PFSK-1 (cell line): ENCODE results near the gene ARID4A.

ENCODE experiments used
- POLR2AphosphoS5 ChIP-seq: IDR thresholded peaks from 2 replicates; pipeline ENCODE4 v1.6.1; 2012; ENCODE audit warnings: low read depth, mild to moderate bottlenecking, control low read depth, low read length, moderate library complexity
- SIN3A ChIP-seq: IDR thresholded peaks from 2 replicates; pipeline ENCODE4 v1.6.1; 2012; ENCODE audit warnings: mild to moderate bottlenecking, low read length, moderate library complexity, borderline replicate concordance; ENCODE audit not compliant: insufficient read depth
- TAF1 ChIP-seq: IDR thresholded peaks from 2 replicates; pipeline ENCODE4 v1.6.1; 2012; ENCODE audit warnings: low read length, control low read depth, borderline replicate concordance; ENCODE audit not compliant: insufficient read depth
- TF ChIP-seq, protein P1 (sequence below), 2 experiments: IDR thresholded peaks; 2 replicates each; pipeline versions ENCODE4 v1.6.1 to v1.8.0; 2011 to 2012; ENCODE audit warnings: low read depth in 2 of 2, low read length in 2 of 2, control low read depth in 1 of 2, inconsistent platforms in 1 of 2, mild to moderate bottlenecking in 1 of 2, moderate library complexity in 1 of 2; ENCODE audit not compliant: insufficient read depth in 1 of 2

DNA sequence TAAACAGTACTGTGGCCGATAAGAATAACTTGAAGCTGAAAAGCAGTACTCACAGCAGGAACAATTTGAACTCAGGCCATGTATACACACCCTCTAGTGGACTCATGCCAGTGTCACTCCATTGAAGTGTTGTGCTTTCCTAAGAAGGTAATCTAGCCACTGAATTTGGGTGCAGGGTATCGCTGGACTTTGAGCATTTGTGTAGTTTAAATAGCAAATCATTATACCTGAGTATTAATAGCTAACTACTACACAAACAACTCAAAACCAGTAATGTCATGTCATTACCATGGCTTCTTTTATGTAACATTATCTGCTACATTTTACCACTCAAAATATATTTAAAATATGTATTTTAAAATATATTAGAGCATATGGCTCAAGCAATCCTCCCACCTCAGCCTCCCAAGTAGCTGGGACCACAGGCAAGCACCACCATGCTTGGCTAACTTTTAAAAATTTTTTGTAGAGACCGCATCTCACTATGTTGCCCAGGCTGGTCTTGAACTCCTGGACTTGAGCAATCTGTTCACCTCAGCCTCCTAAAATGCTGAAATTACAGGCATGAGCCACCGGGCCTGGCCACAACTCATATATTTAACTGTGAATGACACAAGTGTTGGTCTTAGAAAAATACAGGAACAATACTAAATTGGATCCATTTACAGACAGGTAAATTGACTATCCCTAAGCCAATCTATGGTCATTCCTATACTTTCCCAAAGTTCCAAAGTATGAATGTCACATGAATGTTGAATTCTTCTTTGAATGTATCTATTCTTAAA lies 25.6 kb upstream of the ARID4A start:
- TF ChIP-seq POLR2AphosphoS5 (no peak), SIN3A (no peak), TAF1 (no peak)
- TF ChIP-seq, protein P1, sequence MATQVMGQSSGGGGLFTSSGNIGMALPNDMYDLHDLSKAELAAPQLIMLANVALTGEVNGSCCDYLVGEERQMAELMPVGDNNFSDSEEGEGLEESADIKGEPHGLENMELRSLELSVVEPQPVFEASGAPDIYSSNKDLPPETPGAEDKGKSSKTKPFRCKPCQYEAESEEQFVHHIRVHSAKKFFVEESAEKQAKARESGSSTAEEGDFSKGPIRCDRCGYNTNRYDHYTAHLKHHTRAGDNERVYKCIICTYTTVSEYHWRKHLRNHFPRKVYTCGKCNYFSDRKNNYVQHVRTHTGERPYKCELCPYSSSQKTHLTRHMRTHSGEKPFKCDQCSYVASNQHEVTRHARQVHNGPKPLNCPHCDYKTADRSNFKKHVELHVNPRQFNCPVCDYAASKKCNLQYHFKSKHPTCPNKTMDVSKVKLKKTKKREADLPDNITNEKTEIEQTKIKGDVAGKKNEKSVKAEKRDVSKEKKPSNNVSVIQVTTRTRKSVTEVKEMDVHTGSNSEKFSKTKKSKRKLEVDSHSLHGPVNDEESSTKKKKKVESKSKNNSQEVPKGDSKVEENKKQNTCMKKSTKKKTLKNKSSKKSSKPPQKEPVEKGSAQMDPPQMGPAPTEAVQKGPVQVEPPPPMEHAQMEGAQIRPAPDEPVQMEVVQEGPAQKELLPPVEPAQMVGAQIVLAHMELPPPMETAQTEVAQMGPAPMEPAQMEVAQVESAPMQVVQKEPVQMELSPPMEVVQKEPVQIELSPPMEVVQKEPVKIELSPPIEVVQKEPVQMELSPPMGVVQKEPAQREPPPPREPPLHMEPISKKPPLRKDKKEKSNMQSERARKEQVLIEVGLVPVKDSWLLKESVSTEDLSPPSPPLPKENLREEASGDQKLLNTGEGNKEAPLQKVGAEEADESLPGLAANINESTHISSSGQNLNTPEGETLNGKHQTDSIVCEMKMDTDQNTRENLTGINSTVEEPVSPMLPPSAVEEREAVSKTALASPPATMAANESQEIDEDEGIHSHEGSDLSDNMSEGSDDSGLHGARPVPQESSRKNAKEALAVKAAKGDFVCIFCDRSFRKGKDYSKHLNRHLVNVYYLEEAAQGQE (IDR thresholded peaks at IDR 0.05; ENCODE audit: insufficient read depth in 1 of 2, low read depth in 2 of 2, low read length in 2 of 2) = no peak
